ENCODE data around the gene G6PC3.
"Not testable (repeated sequence)": the region's sequence is repeated elsewhere in the genome, so short reads cannot be mapped to it uniquely, and the experiment has no call there.

Gene G6PC3

DNA sequence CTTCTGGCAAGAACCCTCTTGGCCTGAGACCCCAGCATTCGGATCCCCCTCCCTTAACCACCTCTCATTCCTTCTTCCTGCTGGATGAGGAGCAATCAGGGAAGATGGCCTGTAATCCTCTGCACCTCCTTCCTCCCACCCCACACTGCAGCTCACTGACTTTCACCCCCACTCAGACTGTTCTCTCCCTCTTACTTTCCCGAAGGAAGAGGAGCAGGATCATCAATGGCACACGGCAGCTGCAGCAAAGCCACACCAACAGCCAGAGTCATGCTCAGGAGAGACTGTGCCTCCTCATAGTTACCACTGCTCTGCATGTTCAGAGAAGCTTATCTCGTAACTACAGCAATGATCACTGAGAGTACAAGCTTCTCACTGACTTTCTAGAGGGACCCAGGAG is 45.7 kb upstream of the G6PC3 start:
- Histone ChIP-seq H3K4me1 (peaks cover 8% of the 10 kb centered on the region), H3K27me3 (ENCODE audit: control insufficient read depth, insufficient read depth, low read length) (no peaks in the 10 kb centered on the region), H3K4me2 (ENCODE audit: low read length) (no peak overlapping the region), H3K79me2 (no peaks in the 10 kb centered on the region), H3K9me3 (ENCODE audit: control insufficient read depth, low read length) (no peaks in the 10 kb centered on the region), H3K9ac (no peak overlapping the region), H3K36me3 (ENCODE audit: control insufficient read depth, insufficient read depth, low read length) (no peaks in the 10 kb centered on the region), H2AFZ (no peak overlapping the region), H3K27ac (no peak overlapping the region), H3K4me3 (ENCODE audit: low read depth, low read length) (no peak overlapping the region)
- TF ChIP-seq, protein P1, sequence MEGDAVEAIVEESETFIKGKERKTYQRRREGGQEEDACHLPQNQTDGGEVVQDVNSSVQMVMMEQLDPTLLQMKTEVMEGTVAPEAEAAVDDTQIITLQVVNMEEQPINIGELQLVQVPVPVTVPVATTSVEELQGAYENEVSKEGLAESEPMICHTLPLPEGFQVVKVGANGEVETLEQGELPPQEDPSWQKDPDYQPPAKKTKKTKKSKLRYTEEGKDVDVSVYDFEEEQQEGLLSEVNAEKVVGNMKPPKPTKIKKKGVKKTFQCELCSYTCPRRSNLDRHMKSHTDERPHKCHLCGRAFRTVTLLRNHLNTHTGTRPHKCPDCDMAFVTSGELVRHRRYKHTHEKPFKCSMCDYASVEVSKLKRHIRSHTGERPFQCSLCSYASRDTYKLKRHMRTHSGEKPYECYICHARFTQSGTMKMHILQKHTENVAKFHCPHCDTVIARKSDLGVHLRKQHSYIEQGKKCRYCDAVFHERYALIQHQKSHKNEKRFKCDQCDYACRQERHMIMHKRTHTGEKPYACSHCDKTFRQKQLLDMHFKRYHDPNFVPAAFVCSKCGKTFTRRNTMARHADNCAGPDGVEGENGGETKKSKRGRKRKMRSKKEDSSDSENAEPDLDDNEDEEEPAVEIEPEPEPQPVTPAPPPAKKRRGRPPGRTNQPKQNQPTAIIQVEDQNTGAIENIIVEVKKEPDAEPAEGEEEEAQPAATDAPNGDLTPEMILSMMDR (IDR thresholded peaks at IDR 0.05): no peak

DNA sequence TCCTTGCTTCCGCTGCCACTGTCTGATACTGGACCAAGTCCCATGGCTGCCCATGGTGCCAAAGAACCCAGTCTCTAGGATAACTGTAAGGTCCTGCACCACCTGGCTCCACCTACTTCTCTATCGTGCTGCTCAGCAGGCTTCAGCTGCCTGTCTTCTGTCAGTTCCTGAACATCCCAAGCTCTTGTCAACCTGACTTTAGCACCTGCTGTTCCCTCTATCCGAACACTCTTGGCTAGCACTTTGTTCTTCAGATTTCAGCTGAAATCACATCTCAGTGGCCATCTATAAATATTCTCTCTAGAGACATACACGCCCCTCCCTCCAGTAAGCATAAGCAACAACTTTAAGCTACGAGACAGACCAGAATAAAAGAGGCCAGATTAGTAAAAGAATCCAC is 40.8 kb upstream of the G6PC3 start:
- H2AFZ ChIP-seq: no peak overlapping the region
- peaks cover 8% of the 10 kb centered on the region for H3K4me1 ChIP-seq
- peaks cover 4% of the 10 kb centered on the region for H3K79me2 ChIP-seq
- no peak overlapping the region for H3K4me3 ChIP-seq (ENCODE audit: low read depth, low read length)
- H3K36me3 ChIP-seq (ENCODE audit: control insufficient read depth, insufficient read depth, low read length): no peaks in the 10 kb centered on the region
- no peak overlapping the region for H3K27ac ChIP-seq
- H3K4me2 ChIP-seq (ENCODE audit: low read length): no peak overlapping the region
- no peaks in the 10 kb centered on the region for H3K27me3 ChIP-seq (ENCODE audit: control insufficient read depth, insufficient read depth, low read length)
- H3K9ac ChIP-seq: no peak overlapping the region
- H3K9me3 ChIP-seq (ENCODE audit: control insufficient read depth, low read length): no peaks in the 10 kb centered on the region
- TF ChIP-seq, protein P1 (IDR thresholded peaks at IDR 0.05): no peak

DNA sequence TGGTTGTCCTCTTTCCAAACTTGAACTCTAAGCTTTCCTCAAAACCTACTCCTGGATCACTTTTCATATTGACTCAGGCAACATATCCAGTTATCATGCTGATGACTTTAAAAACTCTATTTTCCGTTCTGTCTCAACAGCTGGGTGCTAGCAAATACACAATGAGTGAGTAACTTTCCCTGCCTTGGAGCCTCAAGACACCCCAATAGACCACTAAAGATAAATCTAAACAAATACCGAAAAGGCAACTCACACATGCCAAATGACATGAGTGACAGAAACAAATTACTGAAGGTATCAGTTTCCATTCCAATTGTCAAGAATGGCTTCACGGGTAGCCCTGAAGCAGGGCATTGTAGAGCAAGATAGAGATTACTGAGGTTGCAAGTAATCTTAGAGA is 40.1 kb upstream of the G6PC3 start:
- no peaks in the 10 kb centered on the region for H3K36me3 ChIP-seq (ENCODE audit: control insufficient read depth, insufficient read depth, low read length)

DNA sequence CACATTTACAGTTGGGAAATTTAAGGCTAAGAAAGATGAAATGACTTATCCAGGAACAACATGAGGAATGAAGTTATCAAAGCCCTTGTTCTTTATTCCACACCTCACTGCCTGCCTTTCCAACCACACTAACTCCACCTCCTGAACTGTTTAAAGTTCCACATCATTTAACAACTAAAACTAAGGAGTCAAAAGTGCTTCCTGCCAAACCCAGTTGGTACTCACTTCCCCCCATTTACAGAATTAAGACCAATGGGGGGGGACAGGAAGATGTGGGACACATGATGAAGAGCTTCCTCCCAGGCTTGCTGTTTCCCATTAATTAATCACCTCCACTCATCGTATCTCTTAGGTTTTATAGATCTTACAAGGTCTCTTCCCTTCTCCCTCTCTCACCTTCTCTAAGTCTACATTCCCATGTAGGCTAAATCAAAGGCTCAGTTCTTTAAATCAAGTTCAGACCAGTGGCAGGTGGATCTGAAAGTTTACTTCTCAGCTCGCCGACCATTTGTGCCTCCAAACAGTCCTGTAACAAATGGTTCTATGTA is 36.6 kb upstream of the G6PC3 start:
- H3K4me1 ChIP-seq: peaks cover 7% of the 10 kb centered on the region
- no peak overlapping the region for H3K4me3 ChIP-seq (ENCODE audit: low read depth, low read length)
- H3K9ac ChIP-seq: no peak overlapping the region
- no peaks in the 10 kb centered on the region for H3K36me3 ChIP-seq (ENCODE audit: control insufficient read depth, insufficient read depth, low read length)
- H3K79me2 ChIP-seq: peaks cover 4% of the 10 kb centered on the region
- H3K4me2 ChIP-seq (ENCODE audit: low read length): no peak overlapping the region
- H3K27me3 ChIP-seq (ENCODE audit: control insufficient read depth, insufficient read depth, low read length): no peaks in the 10 kb centered on the region
- H3K27ac ChIP-seq: no peak overlapping the region
- no peak overlapping the region for H2AFZ ChIP-seq
- H3K9me3 ChIP-seq (ENCODE audit: control insufficient read depth, low read length): no peaks in the 10 kb centered on the region
- TF ChIP-seq, protein P1 (IDR thresholded peaks at IDR 0.05): no peak

More for the DNA sequence above, 40.1 kb upstream of the G6PC3 start:
- no peak overlapping the region for H2AFZ ChIP-seq
- no peaks in the 10 kb centered on the region for H3K27me3 ChIP-seq (ENCODE audit: control insufficient read depth, insufficient read depth, low read length)
- H3K27ac ChIP-seq: no peak overlapping the region
- H3K9ac ChIP-seq: no peak overlapping the region
- no peaks in the 10 kb centered on the region for H3K9me3 ChIP-seq (ENCODE audit: control insufficient read depth, low read length)
- no peak overlapping the region for H3K4me3 ChIP-seq (ENCODE audit: low read depth, low read length)
- TF ChIP-seq, protein P1 (IDR thresholded peaks at IDR 0.05): no peak
- H3K4me1 ChIP-seq: peaks cover 8% of the 10 kb centered on the region
- H3K79me2 ChIP-seq: peaks cover 4% of the 10 kb centered on the region
- H3K4me2 ChIP-seq (ENCODE audit: low read length): no peak overlapping the region

GRCh38 chr17:44034688-44035087 is 35.8 kb upstream of the G6PC3 start:
- not testable (repeated sequence) for H3K79me2 ChIP-seq; H3K27me3 ChIP-seq (ENCODE audit: control insufficient read depth, insufficient read depth, low read length); H3K9ac ChIP-seq; H3K9me3 ChIP-seq (ENCODE audit: control insufficient read depth, low read length); H3K4me1 ChIP-seq; H3K4me2 ChIP-seq (ENCODE audit: low read length); H3K4me3 ChIP-seq (ENCODE audit: low read depth, low read length); H3K27ac ChIP-seq; H3K36me3 ChIP-seq (ENCODE audit: control insufficient read depth, insufficient read depth, low read length); H2AFZ ChIP-seq
